CD4-positive, alpha-beta T cell treated with Interleukin-1 beta for 1 hour (primary cell): ENCODE data around the gene NCAN.
"Not testable (repeated sequence)": the region's sequence is repeated elsewhere in the genome, so short reads cannot be mapped to it uniquely, and the experiment has no call there.

Source experiments
- DNase-seq, 2 donors: peaks; one replicate each; pipeline ENCODE4 v3.0.0-alpha.2; 2020 to 2022

Gene NCAN

DNA sequence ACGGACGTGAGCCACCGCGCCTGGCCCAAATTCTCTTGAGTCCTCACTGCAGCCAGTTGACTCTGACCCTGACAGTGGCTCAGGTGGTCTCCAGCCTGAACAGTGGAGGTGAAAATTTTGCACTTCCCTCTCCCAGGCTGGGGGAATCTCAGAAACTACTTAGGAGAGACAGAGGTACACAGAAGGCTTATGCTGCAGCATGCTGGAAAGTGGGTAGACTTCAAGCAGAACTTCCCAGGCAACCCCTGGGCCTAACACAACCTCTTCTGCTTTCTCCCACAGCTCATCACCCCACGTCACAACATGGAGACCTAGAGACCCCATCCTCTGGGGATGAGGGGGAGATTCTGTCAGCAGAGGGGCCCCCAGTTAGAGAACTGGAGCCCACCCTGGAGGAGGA, 14.4 kb downstream of the NCAN start:
- DNase-seq, result no peak

DNA sequence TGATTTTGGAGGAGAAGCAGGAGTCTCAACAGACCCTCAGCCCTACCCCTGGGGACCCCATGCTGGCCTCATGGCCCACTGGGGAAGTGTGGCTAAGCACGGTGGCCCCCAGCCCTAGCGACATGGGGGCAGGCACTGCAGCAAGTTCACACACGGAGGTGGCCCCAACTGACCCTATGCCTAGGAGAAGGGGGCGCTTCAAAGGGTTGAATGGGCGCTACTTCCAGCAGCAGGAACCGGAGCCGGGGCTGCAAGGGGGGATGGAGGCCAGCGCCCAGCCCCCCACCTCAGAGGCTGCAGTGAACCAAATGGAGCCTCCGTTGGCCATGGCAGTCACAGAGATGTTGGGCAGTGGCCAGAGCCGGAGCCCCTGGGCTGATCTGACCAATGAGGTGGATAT, 14.9 kb downstream of the NCAN start:
- no peak for DNase-seq

DNA sequence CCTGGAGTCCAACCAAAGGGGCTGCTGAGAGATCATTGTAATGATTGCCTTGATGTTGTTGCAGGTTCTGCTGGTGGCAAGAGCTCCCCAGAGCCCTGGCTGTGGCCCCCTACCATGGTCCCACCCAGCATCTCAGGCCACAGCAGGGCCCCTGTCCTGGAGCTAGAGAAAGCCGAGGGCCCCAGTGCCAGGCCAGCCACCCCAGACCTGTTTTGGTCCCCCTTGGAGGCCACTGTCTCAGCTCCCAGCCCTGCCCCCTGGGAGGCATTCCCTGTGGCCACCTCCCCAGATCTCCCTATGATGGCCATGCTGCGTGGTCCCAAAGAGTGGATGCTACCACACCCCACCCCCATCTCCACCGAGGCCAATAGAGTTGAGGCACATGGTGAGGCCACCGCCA, 15.5 kb downstream of the NCAN start:
- no peak for DNase-seq

GRCh38 chr19:19229701-19230100, 17.9 kb downstream of the NCAN start:
- DNase-seq, result no peak

DNA sequence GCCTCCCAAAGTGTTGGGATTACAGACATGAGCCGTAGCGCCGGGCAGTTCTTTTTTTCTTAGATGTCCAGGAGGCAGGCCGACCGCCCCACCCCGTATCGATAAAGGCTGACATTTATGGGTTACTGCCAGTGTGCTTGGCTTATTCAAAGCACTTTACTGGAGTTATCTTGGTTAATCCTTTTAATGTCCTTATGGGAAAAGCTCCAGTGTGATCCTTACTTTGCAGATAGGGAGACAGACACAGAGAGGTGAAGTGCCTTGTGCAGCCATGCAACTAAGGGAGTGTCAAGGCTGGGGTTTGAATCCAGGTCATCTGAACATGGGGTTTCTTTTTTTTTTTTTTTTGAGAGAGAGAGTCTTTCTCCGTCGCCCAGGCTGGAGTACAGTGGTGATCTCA, 19.2 kb downstream of the NCAN start:
- DNase-seq, result no peak

DNA sequence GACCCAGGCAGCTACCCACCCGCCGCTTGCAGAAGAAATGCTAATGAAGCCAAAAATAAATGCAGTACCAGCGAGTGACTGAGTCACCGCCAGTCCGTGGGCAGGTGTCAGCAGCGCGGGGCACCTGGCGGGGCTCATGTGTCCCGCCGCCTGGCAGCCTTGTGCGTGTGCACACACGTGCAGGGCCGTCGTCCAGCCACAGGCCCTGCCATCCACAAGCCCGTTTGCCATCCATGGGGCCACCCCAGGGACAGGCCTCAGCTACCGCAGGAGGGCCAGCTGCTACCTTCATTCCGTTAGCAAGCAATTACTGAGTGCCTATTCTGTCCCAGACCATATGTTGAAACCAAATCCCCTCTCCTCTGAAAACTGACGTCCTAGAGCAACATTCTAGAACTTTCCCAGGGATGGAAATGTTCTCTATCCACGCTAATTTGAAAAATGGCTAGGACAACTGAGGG, 20.5 kb downstream of the NCAN start:
- DNase-seq, result no peak

GRCh38 chr19:19234220-19234816, 22.6 kb downstream of the NCAN start:
- DNase-seq, result no peak

- DNase-seq, result no peak
Measured at GRCh38 chr19:19236173-19236572, 24.4 kb downstream of the NCAN start.

DNA sequence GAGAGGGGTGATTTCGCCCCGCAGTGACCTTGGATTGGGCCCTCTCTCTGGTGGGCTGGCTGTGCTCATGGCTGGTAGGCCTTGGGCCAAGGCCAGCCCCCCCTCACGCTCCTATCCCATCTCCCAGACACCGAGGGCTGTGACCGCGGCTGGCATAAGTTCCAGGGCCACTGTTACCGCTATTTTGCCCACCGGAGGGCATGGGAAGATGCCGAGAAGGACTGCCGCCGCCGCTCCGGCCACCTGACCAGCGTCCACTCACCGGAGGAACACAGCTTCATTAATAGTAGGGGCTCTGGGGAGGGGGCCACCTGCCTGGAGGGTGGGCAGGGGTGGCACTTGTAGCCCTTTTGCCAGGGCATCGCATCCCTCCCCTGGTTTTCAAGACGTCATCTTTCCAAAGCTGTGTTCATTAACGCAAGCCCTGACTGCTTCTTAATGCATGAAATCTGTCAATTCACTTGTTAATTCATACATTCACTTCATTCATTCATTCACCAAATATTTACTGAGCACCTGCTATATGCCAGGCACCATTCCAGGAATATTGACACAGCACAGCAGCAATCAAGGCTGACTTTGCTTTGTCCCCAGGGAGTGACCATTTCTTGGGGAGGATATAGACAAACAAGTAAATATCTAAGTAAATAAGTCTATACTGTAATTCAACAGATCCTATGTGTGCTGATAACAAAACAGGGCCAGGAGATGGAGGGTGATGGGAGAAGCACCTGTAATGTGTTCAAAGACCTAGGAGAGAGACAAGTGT, 26.6 kb downstream of the NCAN start:
- no peak for DNase-seq

GRCh38 chr19:19239675-19240074, 27.9 kb downstream of the NCAN start:
- DNase-seq, result no peak

DNA sequence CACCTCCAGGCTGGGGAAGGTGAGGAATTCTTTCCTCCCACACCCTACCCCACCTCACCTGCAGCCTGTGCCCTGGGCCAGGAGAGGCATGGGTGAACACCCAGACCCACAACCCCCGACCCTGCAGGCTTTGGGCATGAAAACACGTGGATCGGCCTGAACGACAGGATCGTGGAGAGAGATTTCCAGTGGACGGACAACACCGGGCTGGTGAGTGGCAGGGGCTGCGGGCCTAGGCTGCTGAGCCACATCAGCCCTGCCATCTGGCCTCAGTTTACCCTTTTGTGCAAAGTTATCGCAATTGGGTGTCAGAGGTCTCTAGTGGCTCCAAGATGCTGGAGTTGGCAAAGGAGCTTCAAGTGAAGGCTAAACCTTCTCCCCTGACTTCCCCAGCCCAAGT, 28.7 kb downstream of the NCAN start:
- DNase-seq, result no peak

DNA sequence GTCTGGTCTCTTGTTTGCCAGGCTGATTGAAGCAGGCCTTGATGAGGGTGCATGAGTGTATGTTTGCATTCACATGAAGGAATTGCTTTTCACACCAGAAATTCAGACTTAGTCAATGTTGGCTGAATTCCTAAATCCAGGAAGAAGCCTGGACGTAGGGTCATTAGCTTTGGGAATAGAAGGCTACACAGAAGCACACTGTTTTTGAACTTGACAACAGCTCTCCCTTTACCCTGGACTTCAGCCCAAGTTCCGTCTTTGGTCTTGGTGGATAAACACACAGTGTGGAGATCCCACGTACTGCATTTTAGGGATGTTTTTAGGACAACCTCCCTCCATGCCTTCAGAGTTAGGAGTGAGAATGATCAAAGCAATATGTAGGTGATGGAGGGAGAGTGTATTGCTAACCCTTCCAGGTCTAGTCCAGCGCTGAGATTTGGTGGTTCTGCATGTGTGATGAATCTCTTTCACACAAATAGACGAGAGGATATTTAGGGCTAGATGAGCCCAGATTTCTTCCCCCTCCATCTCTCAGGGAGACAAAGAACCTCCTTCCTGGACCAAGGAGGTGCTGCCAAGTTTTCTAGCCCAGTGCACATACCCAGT, 38.5 kb downstream of the NCAN start:
- no peak for DNase-seq

DNA sequence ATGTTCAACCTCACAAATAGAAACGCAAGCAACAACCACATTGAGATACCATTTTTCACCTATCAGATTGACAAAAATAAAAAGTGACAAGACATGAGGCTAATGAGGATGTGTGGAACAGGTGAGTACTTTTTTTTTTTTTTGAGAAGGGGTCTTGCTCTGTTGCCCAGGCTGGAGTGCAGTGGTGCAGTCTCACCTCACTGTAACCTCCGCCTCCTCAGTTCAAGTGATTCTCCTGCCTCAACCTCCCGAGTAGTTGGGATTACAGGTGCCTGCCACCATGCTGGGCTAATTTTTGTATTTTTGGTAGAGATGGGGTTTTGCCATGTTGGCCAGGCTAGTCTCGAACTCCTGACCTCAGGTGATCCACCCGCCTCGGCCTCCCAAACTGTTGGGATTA, 41.7 kb downstream of the NCAN start:
- DNase-seq, result not testable (repeated sequence)

DNA sequence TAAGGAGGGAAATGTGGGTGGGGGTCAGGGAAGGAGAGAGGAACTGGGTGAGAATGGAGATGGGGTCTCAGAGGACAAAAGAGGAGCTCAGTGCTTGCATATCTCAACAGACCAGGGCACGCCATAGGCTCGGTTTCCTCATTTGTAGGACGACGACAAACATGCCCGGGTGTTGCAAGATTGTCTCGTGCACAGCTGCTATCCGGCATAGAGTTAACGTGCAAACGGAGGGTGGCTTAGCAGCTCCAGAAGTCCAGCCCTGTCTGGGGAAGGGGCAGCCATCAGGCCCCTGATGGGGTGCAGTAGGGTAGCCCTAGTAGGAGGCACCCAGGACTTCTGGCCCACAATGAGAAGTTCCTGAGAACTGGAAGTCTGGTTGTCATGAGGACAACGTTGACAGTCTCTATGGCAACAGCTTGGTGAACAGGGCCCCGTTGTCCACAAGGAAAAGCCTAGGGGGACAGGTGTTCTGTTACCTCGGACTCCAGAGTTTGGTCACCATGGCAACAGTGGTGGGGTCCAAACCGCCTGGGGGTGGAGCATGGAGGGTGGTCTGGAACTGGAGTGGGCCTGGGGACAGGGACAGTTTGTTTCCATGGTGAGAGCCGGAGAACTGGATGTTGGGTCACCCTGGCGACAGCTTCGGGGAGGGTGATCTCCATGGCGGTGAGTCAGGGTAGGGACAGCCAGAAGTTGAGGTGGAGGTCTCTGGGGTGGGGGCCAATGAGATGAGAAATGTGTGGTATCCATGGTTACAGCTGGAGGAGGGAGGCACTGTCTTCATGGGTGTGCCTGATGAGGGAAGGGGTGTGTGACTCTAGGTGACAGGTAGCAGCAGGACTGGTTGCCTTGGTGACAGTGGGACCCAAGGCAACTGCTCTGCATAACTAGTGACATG, 44.6 kb downstream of the NCAN start:
- DNase-seq, result no peak

DNA sequence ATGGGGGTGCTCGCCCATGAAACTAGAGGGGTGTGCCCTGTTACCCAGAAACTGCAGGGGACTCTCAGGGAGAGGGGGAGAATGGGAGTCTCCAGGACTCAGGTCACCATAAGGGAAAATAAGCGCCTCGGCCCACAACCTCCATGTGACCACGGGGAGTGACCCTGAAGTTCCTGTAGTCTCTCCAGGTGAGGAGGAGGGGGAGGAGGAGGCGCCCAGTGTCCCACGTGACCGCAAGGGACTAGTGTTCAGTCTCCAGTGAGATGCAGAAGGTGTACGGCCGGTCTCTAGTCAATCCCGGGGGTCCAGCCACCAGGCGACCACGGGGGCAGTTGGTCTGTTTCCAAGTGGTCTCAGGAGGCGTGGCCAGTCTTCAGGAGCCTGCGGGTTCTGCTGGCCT, 45.4 kb downstream of the NCAN start:
- no peak for DNase-seq

DNA sequence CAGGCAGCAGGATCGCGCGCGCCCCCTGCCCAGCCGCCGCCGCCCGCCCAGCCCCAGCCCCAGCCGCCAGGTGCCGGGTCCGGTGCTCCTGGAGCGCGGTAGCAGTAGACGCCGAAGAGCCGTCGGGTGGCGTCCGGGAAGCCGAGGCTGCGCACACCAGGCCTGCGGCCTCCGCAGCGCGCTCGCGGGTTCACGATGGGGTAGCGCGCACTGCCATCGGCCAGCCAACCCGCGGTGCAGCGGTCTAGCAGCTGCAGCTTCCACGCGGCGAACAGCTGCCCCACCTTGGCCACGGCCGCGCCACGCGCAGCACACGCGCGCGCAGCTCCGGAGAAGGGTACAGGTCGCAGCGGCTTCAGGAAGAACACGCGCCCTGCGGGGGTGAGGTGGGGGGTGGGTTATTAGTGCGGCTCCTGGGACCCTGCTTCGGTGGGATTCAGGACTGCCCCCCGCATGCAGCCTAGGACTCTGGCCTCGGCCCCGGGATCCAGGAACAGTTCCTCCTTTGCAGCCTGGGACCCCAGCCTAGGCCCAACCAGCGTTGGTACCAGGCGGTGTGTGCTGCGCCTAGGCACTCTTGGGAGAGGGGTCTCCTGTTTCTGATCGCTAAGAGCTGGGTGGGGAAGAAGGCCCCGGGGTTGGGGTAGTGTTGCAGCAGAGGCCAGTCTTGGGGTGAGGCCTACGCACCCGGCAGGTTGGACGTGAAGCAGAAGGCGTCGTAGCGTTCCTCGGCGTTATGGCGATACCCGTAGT, 46.3 kb downstream of the NCAN start:
- no peak for DNase-seq

DNA sequence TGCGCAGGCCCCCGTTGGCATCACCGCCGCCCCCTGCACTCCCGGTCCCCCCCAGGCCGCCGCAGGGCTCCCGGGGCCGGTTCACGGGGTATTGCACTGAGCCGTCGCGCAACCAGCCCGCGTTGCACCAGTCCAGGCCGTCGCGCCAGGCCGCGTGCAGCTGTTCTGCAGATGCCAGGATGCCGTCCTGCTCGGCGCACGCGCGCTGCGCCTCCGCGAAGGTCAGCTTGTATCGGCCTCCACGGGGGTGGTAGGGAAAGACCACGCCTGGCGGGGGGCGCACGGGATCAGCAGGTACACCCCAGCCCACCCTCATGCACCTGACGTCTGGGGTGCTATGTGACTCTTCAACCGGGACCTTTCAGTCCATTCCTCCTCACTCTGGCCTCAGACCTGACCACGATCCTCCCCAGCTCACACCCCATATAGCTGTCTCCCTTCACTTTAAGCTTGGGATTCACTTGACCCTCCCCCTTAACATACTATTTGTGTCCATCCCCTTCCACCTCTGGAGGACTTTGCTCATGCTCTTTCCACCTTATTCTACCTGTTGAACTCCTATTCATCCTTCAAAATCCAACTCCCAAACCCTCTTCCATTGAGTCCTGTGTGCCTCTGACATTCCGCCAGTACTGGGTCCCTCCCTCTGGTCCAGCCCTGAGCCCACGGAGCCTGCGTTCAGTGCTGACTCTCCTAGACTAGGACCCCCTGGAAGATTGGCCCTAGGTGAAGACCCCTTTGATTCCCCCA, 47.0 kb downstream of the NCAN start:
- DNase-seq, result no peak

DNA sequence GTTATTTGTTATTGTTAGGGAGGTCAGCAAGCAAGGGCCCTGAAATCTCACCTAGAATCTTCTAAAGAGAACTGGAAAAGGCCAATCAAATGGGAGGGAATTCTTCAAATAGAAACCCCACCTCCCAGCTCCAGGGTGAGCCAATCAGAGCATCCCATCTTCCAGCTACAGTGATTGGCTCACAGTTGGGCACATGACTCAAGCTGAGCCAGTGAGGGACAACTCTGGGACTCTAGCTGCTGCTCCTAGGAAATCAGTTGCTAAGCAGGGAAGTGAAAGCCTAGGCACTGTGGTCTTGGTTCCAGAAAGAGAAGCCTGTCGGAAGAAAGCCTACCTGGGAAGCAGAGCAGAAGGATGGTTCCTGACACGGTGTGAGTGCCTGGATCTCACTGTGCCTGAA, 48.0 kb downstream of the NCAN start:
- no peak for DNase-seq

- DNase-seq, result no peak
Measured at GRCh38 chr19:19260417-19261214, 48.9 kb downstream of the NCAN start.

DNA sequence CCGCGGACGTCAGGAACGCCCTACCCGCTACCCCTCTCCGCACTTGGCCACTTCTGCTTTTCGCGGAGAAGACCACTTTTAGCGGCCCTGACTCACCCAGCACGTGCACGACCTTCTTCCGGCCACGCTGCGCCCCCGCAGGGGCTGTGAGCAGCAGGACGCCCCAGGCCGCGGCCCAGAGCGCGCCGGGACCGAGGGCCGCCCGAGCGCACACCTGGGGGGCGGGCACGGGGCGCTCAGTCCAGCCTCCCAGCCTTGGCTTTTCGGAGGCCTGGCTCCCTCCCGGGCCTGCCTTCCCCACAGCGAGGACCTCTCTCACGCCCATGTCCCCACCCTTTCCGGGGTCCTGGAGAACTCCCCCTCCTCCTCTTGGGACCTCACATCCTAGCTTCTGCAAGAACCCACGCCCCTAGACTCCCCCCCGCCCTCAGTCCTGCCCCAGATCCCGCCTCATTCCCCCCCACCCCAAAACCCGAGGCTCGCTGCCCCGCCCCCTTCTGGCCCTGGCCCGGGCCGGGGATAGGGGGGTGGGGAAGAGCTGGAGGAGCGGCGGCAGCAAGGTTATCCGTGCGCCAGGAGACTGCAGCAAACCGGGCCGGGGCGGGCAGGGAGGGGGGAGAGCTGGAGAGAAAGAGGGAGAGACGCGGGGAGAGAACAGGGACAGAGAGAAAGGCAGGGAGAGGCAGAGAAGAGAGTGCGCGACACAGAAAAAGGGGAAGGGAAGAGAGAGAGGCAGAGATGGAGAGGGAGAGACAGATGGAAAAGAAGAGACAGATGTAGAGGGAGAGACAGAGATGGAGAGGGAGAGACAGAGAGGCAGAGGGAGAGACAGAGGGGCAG, 49.8 kb downstream of the NCAN start:
- DNase-seq, result peak in 1 of 2 donors; percentile 11
